GM12878 (cell line): ENCODE data around the gene TBCD. TPM values are rescaled to one million over a fixed set of nuclear protein-coding genes. Genes with fewer than 3 reads are reported as not detected.
A peak's percentile ranks its signal among the peaks of the same experiment; 100 is the strongest.

ENCODE experiments used
- ATAC-seq: fragments of 200-7000 bp; cut with Tn5 transposase; 3 replicates; pipeline ENCODE4 v1.9.1; 2020; ENCODE audit warnings: mild to moderate bottlenecking, moderate library complexity
- BruUV-seq: library from RNA; stranded (reverse); fragments of 400-500 nt; replicated peaks from 2 replicates; lab custom pipeline; 2021; lab: Mats Ljungman, UMichigan
- CTCF ChIA-PET: fragments of 300-600 bp; sonication (Branson Sonifier 250); formaldehyde crosslinking; extraction: SDS; loops from one replicate; lab custom pipeline; 2021; ENCODE audit warnings: inconsistent platforms; lab: Yijun Ruan, JAX
- POLR2A ChIA-PET: fragments of 350-600 bp; formaldehyde crosslinking; extraction: SDS; loops from one replicate; lab custom pipeline; 2021; ENCODE audit warnings: inconsistent platforms; lab: Charles Lee
- RAD21 ChIA-PET: fragments of 300-600 bp; sonication (Branson Sonifier 250); formaldehyde crosslinking; loops from one replicate; lab custom pipeline; 2023; ENCODE audit warnings: antibody characterized with exemption; ENCODE audit not compliant: unreplicated experiment; lab: Charles Lee
- SMC1A ChIA-PET: fragments of 300-600 bp; sonication (Branson Sonifier 250); formaldehyde crosslinking; loops from one replicate; lab custom pipeline; 2023; ENCODE audit not compliant: unreplicated experiment, uncharacterized antibody; lab: Charles Lee
- DNase-seq: peaks from one replicate; pipeline ENCODE4 v3.0.0-alpha.2; 2011; ENCODE audit warnings: low read depth, low spot score
- FAIRE-seq: peaks from 3 replicates; lab custom pipeline; 2011; peaks lifted over from hg19 to GRCh38; lab: Jason Lieb, UNC
- H2AFZ ChIP-seq: 2 replicates; pipeline ENCODE4 v1.6.0; 2011; ENCODE audit warnings: low read depth, low read length, control low read depth; ENCODE audit not compliant: control insufficient read depth
- H3K27ac ChIP-seq: 2 replicates; pipeline ENCODE4 v1.5.1; 2011; ENCODE audit warnings: control low read depth; ENCODE audit not compliant: control insufficient read depth, insufficient read depth
- H3K27me3 ChIP-seq, 2 experiments: replicated peaks in 1 of 2; 2 replicates each; pipeline versions ENCODE4 v1.6.0 to v1.6.1; 2011; ENCODE audit warnings: low read length in 1 of 2; ENCODE audit not compliant: control insufficient read depth in 2 of 2, insufficient read depth in 2 of 2
- H3K36me3 ChIP-seq, 2 experiments: 2 replicates each; pipeline ENCODE4 v1.5.1; 2011; ENCODE audit warnings: low read length in 1 of 2; ENCODE audit not compliant: control insufficient read depth in 2 of 2, insufficient read depth in 2 of 2
- H3K4me1 ChIP-seq: 2 replicates; pipeline ENCODE4 v1.6.1; 2011; ENCODE audit warnings: mild to moderate bottlenecking, low read length, moderate library complexity, mixed read lengths; ENCODE audit not compliant: control insufficient read depth, insufficient read depth
- H3K4me2 ChIP-seq: 2 replicates; pipeline ENCODE4 v1.6.0; 2011; ENCODE audit warnings: control low read depth; ENCODE audit not compliant: control insufficient read depth, insufficient read depth
- H3K4me3 ChIP-seq: fragments of 200-600 bp; sonication (generic); 2 replicates; pipeline ENCODE4 v1.5.1; 2016
- H3K79me2 ChIP-seq: 2 replicates; pipeline ENCODE4 v1.6.0; 2011; ENCODE audit warnings: low read length; ENCODE audit not compliant: control insufficient read depth, insufficient read depth
- H3K9ac ChIP-seq: 2 replicates; pipeline ENCODE4 v1.8.0; 2011; ENCODE audit warnings: low read length, control low read depth, mixed read lengths; ENCODE audit not compliant: control insufficient read depth, insufficient read depth
- H3K9me3 ChIP-seq: replicated peaks from 3 replicates; pipeline ENCODE4 v1.5.1; 2011; ENCODE audit warnings: mild to moderate bottlenecking, low read length; ENCODE audit not compliant: control insufficient read depth, insufficient read depth
- H4K20me1 ChIP-seq: 2 replicates; pipeline ENCODE4 v1.6.0; 2011; ENCODE audit not compliant: control insufficient read depth, insufficient read depth
- E2F8 ChIP-seq: fragments of 450-650 bp; IDR thresholded peaks from 2 replicates; pipeline ENCODE4 v1.6.1; 2018; ENCODE audit warnings: mild to moderate bottlenecking, low read depth, moderate library complexity; ENCODE audit not compliant: partially characterized antibody
- MLLT1 ChIP-seq: fragments of 450-650 bp; IDR thresholded peaks from 2 replicates; pipeline ENCODE4 v1.6.1; 2016; ENCODE audit warnings: mild to moderate bottlenecking
- POLR2A ChIP-seq: IDR thresholded peaks from 2 replicates; pipeline ENCODE4 v1.6.1; 2011; ENCODE audit warnings: low read depth, mild to moderate bottlenecking, low read length
- RAD21 ChIP-seq: IDR thresholded peaks from 2 replicates; pipeline ENCODE4 v1.6.1; 2011; ENCODE audit warnings: mild to moderate bottlenecking, low read depth, low read length, moderate library complexity; ENCODE audit not compliant: insufficient read depth
- ZNF622 ChIP-seq: fragments of 450-650 bp; IDR thresholded peaks from 2 replicates; pipeline ENCODE4 v1.6.1; 2017; ENCODE audit warnings: mild to moderate bottlenecking, inconsistent platforms
- WGBS: methylation state at CpG from one replicate; pipeline ENCODE4 v1.1.6; 2016; ENCODE audit warnings: low lambda C conversion rate; ENCODE audit not compliant: insufficient replicate concordance, insufficient coverage; ENCODE audit errors: missing lambda C conversion rate; 5-methylcytosine and 5-hydroxymethylcytosine counted together
- in situ Hi-C: fragments of 300-500 bp; cut with MboI; formaldehyde crosslinking; loops from 9 replicates; pipeline ENCODE4 v1.14.3; 2018; ENCODE audit warnings: mixed read lengths
- intact Hi-C: fragments of 100-400 bp; cut with micrococcal nuclease; formaldehyde crosslinking; loops from one replicate; pipeline ENCODE4 v1.14.2; 2022; ENCODE audit not compliant: unreplicated experiment
- polyA plus RNA-seq, 11 experiments: library from polyadenylated mRNA; depleted of rRNA in 4 of 11; unstranded in 6 of 11; stranded (reverse) in 5 of 11; fragments of >200 nt; fragmentation: Nextera tagmentation in 4 of 11; fragmentation: Illumina TruSeq in 1 of 11; extraction: Ambion mirVana in 4 of 11; extraction: Trizol in 1 of 11; gene quantifications; 1 replicate in 1 of 11; 2 replicates in 10 of 11; pipeline versions ENCODE4 v1.2.1 to v1.2.3, GENCODE V29; 2011 to 2016; ENCODE audit warnings: inconsistent platforms in 2 of 11, missing spikeins in 2 of 11, low read depth in 1 of 11
- total RNA-seq, 4 experiments: library from RNA; depleted of rRNA in 3 of 4; stranded (reverse); fragments of >200 nt in 3 of 4; fragmentation: Illumina TruSeq in 1 of 4; extraction: Trizol in 1 of 4; gene quantifications; 2 replicates each; pipeline versions ENCODE4 v1.2.1 to v1.2.3, GENCODE V29; 2013 to 2021

Gene TBCD
- total and polyA plus RNA-seq, 10 of the 15 experiments (the other 5 are each of a cell fraction or from before 2014, with no cell fraction given), result 10.3 to 114 (median 52.4) TPM

GRCh38 chr17:82902972-82903874 lies 151.4 kb downstream of the TBCD start (continued):
- TF ChIP-seq E2F8, result no peak
- TF ChIP-seq MLLT1, result no peak
- no peak for TF ChIP-seq ZNF622
- TF ChIP-seq, all 136 proteins: peak for 0

- Histone ChIP-seq H3K79me2 (no peaks in the 10 kb centered on the region), H3K4me1 (no peaks in the 10 kb centered on the region), H3K4me3 (no peak overlapping the region), H3K4me2 (no peak overlapping the region), H3K36me3 (peaks cover 10 to 29% of the 10 kb centered on the region in 2 experiments), H3K27ac (no peak overlapping the region), H3K9ac (no peak overlapping the region), H3K9me3 (no peaks in the 10 kb centered on the region), H2AFZ (no peak overlapping the region), H3K27me3 (no peaks in the 10 kb centered on the region), H4K20me1 (no peaks in the 10 kb centered on the region)
- TF ChIP-seq POLR2A (0 out of 2 replicates have a peak, but pooled peaks have one; percentile 26), RAD21 (no peak)
- RAD21 ChIA-PET, result no interaction called here
- in situ Hi-C loops, result no loop called here
- no TSS peak for BruUV-seq
- no peak for DNase-seq
- intact Hi-C loops, result no loop called here
- WGBS, result 95% methylated on average over 18 of the region's 20 CpGs
- FAIRE-seq, result no peak
- SMC1A ChIA-PET, result no interaction called here
- CTCF ChIA-PET, result no interaction called here
- no peak for ATAC-seq
- POLR2A ChIA-PET, result no interaction called here
Measured at GRCh38 chr17:82905130-82905529, 153.3 kb downstream of the TBCD start.
